HG02759 (cell line): ENCODE data around the gene CORT.
"Not testable (repeated sequence)": the region's sequence is repeated elsewhere in the genome, so short reads cannot be mapped to it uniquely, and the experiment has no call there.

Experiments
- ATAC-seq: cut with Tn5 transposase; IDR thresholded peaks from one replicate; pipeline ENCODE4 v1.9.1; 2021; ENCODE audit warnings: mild to moderate bottlenecking, moderate library complexity; ENCODE audit not compliant: unreplicated experiment

Gene CORT

GRCh38 chr1:10474309-10474612 is 24.4 kb downstream of the CORT start:
- not testable (repeated sequence) for ATAC-seq

- ATAC-seq: peak; percentile 66
These were observed 25.0 kb downstream of the CORT start, which contains the start of gene PEX14 for GRCh38 chr1:10474613-10475507. Gene PEX14, plus strand, starts transcription at chr1:10474950. Its CDS starts 17 bp downstream, at chr1:10474967.

GRCh38 chr1:10475510-10475909 is 25.7 kb downstream of the CORT start:
- no peak for ATAC-seq

GRCh38 chr1:10479296-10479695 is 29.5 kb downstream of the CORT start:
- ATAC-seq: no peak

GRCh38 chr1:10480614-10481013 is 30.8 kb downstream of the CORT start:
- no peak for ATAC-seq

- ATAC-seq: no peak
These were observed 34.7 kb downstream of the CORT start for GRCh38 chr1:10484521-10484920.

GRCh38 chr1:10489291-10490055 is 39.6 kb downstream of the CORT start:
- no peak for ATAC-seq

GRCh38 chr1:10490286-10490970 is 40.6 kb downstream of the CORT start:
- no peak for ATAC-seq

- ATAC-seq: no peak
These were observed 44.6 kb downstream of the CORT start for GRCh38 chr1:10494418-10494753.

- peak; percentile 71 for ATAC-seq
These were observed 45.1 kb downstream of the CORT start for GRCh38 chr1:10494754-10495474.

- ATAC-seq: no peak
These were observed 45.6 kb downstream of the CORT start for GRCh38 chr1:10495475-10495817.

GRCh38 chr1:10495952-10496351 is 46.1 kb downstream of the CORT start:
- no peak for ATAC-seq

- no peak for ATAC-seq
These were observed 47.3 kb downstream of the CORT start for GRCh38 chr1:10497109-10497508.

GRCh38 chr1:10498231-10498630 is 48.4 kb downstream of the CORT start:
- ATAC-seq: no peak
